Central memory CD8-positive, alpha-beta T cell (primary cell): ENCODE results near the gene SLC5A10.
A peak's percentile ranks its signal among the peaks of the same experiment; 100 is the strongest.
"Not testable (repeated sequence)": the region's sequence is repeated elsewhere in the genome, so short reads cannot be mapped to it uniquely, and the experiment has no call there.

ENCODE experiments used
- ATAC-seq: fragments of 150-1000 bp; cut with Tn5 transposase; replicated peaks from 2 replicates; pipeline ENCODE4 v1.10.0; 2022; ENCODE audit warnings: mild to moderate bottlenecking, moderate FRiP score, moderate number of reproducible peaks; ENCODE audit not compliant: poor library complexity, severe bottlenecking; ENCODE audit errors: extremely low read depth
- DNase-seq, 2 donors: peaks; one replicate each; pipeline ENCODE4 v3.0.0; 2021; ENCODE audit warnings: low spot score in 2 of 2
- H3K27ac Mint-ChIP-seq: one replicate; pipeline ENCODE4 v1.8.0; 2022; ENCODE audit warnings: low read depth, mild to moderate bottlenecking, moderate library complexity, mixed read lengths
- H3K27me3 Mint-ChIP-seq: one replicate; pipeline ENCODE4 v1.8.0; 2022; ENCODE audit warnings: mixed read lengths
- H3K36me3 Mint-ChIP-seq: one replicate; pipeline ENCODE4 v1.8.0; 2022; ENCODE audit warnings: mild to moderate bottlenecking, moderate library complexity, mixed read lengths; ENCODE audit not compliant: insufficient read depth
- H3K4me1 Mint-ChIP-seq: one replicate; pipeline ENCODE4 v1.8.0; 2022; ENCODE audit warnings: mixed read lengths
- H3K4me3 Mint-ChIP-seq: one replicate; pipeline ENCODE4 v1.8.0; 2022; ENCODE audit warnings: mild to moderate bottlenecking, moderate library complexity, mixed read lengths
- H3K9me3 Mint-ChIP-seq: one replicate; pipeline ENCODE4 v1.8.0; 2022; ENCODE audit warnings: mixed read lengths

Gene SLC5A10

GRCh38 chr17:19029740-19030139 lies 77.8 kb downstream of the SLC5A10 start:
- H3K36me3 Mint-ChIP-seq, H3K27me3 Mint-ChIP-seq, H3K4me1 Mint-ChIP-seq, H3K9me3 Mint-ChIP-seq, ATAC-seq, H3K27ac Mint-ChIP-seq, H3K4me3 Mint-ChIP-seq, DNase-seq: not testable (repeated sequence)

GRCh38 chr17:19030771-19031449 lies 78.9 kb downstream of the SLC5A10 start:
- not testable (repeated sequence) for H3K4me1 Mint-ChIP-seq, H3K27me3 Mint-ChIP-seq, H3K4me3 Mint-ChIP-seq, H3K36me3 Mint-ChIP-seq, DNase-seq, H3K27ac Mint-ChIP-seq, ATAC-seq, H3K9me3 Mint-ChIP-seq

GRCh38 chr17:19031729-19032128 lies 79.8 kb downstream of the SLC5A10 start:
- not testable (repeated sequence) for DNase-seq, H3K9me3 Mint-ChIP-seq, H3K36me3 Mint-ChIP-seq, H3K27me3 Mint-ChIP-seq, H3K4me3 Mint-ChIP-seq, H3K27ac Mint-ChIP-seq, H3K4me1 Mint-ChIP-seq
- peak; percentile 50 for ATAC-seq

- H3K36me3 Mint-ChIP-seq, H3K4me1 Mint-ChIP-seq, H3K9me3 Mint-ChIP-seq, DNase-seq, H3K27ac Mint-ChIP-seq, H3K27me3 Mint-ChIP-seq, H3K4me3 Mint-ChIP-seq: not testable (repeated sequence)
- peak; percentile 96 for ATAC-seq
These were observed 80.5 kb downstream of the SLC5A10 start for GRCh38 chr17:19032377-19032988.

- H3K27me3 Mint-ChIP-seq, H3K36me3 Mint-ChIP-seq, H3K4me3 Mint-ChIP-seq, ATAC-seq, H3K4me1 Mint-ChIP-seq, H3K27ac Mint-ChIP-seq, H3K9me3 Mint-ChIP-seq, DNase-seq: not testable (repeated sequence)
These were observed 84.2 kb downstream of the SLC5A10 start for GRCh38 chr17:19036186-19036585.

GRCh38 chr17:19037547-19037946 lies 85.6 kb downstream of the SLC5A10 start:
- H3K4me1 Mint-ChIP-seq, H3K9me3 Mint-ChIP-seq, DNase-seq, H3K27me3 Mint-ChIP-seq, H3K4me3 Mint-ChIP-seq, ATAC-seq, H3K27ac Mint-ChIP-seq, H3K36me3 Mint-ChIP-seq: not testable (repeated sequence)

GRCh38 chr17:19038007-19038406 lies 86.0 kb downstream of the SLC5A10 start:
- not testable (repeated sequence) for H3K4me3 Mint-ChIP-seq, DNase-seq, H3K27ac Mint-ChIP-seq, ATAC-seq, H3K27me3 Mint-ChIP-seq, H3K36me3 Mint-ChIP-seq, H3K9me3 Mint-ChIP-seq, H3K4me1 Mint-ChIP-seq

- not testable (repeated sequence) for H3K4me3 Mint-ChIP-seq, H3K36me3 Mint-ChIP-seq, H3K9me3 Mint-ChIP-seq, H3K4me1 Mint-ChIP-seq, H3K27me3 Mint-ChIP-seq, DNase-seq, H3K27ac Mint-ChIP-seq
- ATAC-seq, result peak; percentile 45
These were observed 86.8 kb downstream of the SLC5A10 start for GRCh38 chr17:19038730-19039129.

GRCh38 chr17:19040350-19040749 lies 88.4 kb downstream of the SLC5A10 start:
- ATAC-seq, H3K27ac Mint-ChIP-seq, H3K36me3 Mint-ChIP-seq, H3K27me3 Mint-ChIP-seq, H3K4me3 Mint-ChIP-seq, DNase-seq, H3K9me3 Mint-ChIP-seq, H3K4me1 Mint-ChIP-seq: not testable (repeated sequence)

- not testable (repeated sequence) for H3K36me3 Mint-ChIP-seq, DNase-seq, ATAC-seq, H3K9me3 Mint-ChIP-seq, H3K27me3 Mint-ChIP-seq, H3K4me1 Mint-ChIP-seq, H3K27ac Mint-ChIP-seq, H3K4me3 Mint-ChIP-seq
These were observed 89.9 kb downstream of the SLC5A10 start for GRCh38 chr17:19041871-19042270.

GRCh38 chr17:19042369-19042768 lies 90.4 kb downstream of the SLC5A10 start:
- not testable (repeated sequence) for H3K27me3 Mint-ChIP-seq

GRCh38 chr17:19043032-19043431 lies 91.1 kb downstream of the SLC5A10 start:
- H3K9me3 Mint-ChIP-seq, DNase-seq, H3K4me1 Mint-ChIP-seq, H3K36me3 Mint-ChIP-seq, H3K27ac Mint-ChIP-seq, H3K4me3 Mint-ChIP-seq, H3K27me3 Mint-ChIP-seq, ATAC-seq: not testable (repeated sequence)

More at GRCh38 chr17:19042369-19042768, 90.4 kb downstream of the SLC5A10 start:
- not testable (repeated sequence) for H3K4me3 Mint-ChIP-seq, ATAC-seq, DNase-seq, H3K9me3 Mint-ChIP-seq, H3K4me1 Mint-ChIP-seq, H3K36me3 Mint-ChIP-seq, H3K27ac Mint-ChIP-seq

GRCh38 chr17:19044643-19045042 lies 92.7 kb downstream of the SLC5A10 start:
- not testable (repeated sequence) for H3K4me1 Mint-ChIP-seq, ATAC-seq, H3K36me3 Mint-ChIP-seq, H3K27ac Mint-ChIP-seq, H3K4me3 Mint-ChIP-seq, DNase-seq, H3K9me3 Mint-ChIP-seq, H3K27me3 Mint-ChIP-seq
